ENCODE data around the gene LPIN3.

LPIN3 gene

GRCh38 chr20:41367956-41368355 lies 27.3 kb downstream of the LPIN3 start:
- FAIRE-seq, result no peak

- no peak for FAIRE-seq
Measured at GRCh38 chr20:41369673-41370072, 29.1 kb downstream of the LPIN3 start.

GRCh38 chr20:41370176-41370575 lies 29.6 kb downstream of the LPIN3 start:
- no peak for FAIRE-seq

GRCh38 chr20:41371371-41371770 lies 30.8 kb downstream of the LPIN3 start:
- no peak for FAIRE-seq

GRCh38 chr20:41373251-41373783 lies 32.7 kb downstream of the LPIN3 start:
- no peak for FAIRE-seq

- no peak for FAIRE-seq
Measured at GRCh38 chr20:41373931-41374920, 33.6 kb downstream of the LPIN3 start.

- no peak for FAIRE-seq
Measured at GRCh38 chr20:41375846-41376245, 35.2 kb downstream of the LPIN3 start.

GRCh38 chr20:41376349-41376748 lies 35.7 kb downstream of the LPIN3 start:
- FAIRE-seq, result no peak

- no peak for FAIRE-seq
Measured at GRCh38 chr20:41377275-41377674, 36.7 kb downstream of the LPIN3 start.

GRCh38 chr20:41379551-41379950 lies 38.9 kb downstream of the LPIN3 start:
- FAIRE-seq, result no peak

- FAIRE-seq, result no peak
Measured at GRCh38 chr20:41380551-41381193, 40.1 kb downstream of the LPIN3 start.

GRCh38 chr20:41382791-41383305 lies 42.2 kb downstream of the LPIN3 start:
- FAIRE-seq, result no peak

- FAIRE-seq, result peak; percentile 76
Measured at GRCh38 chr20:41386502-41387427, 46.1 kb downstream of the LPIN3 start.

- FAIRE-seq, result no peak
Measured at GRCh38 chr20:41387444-41387851, 46.8 kb downstream of the LPIN3 start.

- FAIRE-seq, result no peak
Measured at GRCh38 chr20:41390889-41391288, 50.3 kb downstream of the LPIN3 start.

GRCh38 chr20:41391587-41392001 lies 51.0 kb downstream of the LPIN3 start:
- no peak for FAIRE-seq

- FAIRE-seq, result no peak
Measured at GRCh38 chr20:41392295-41392694, 51.7 kb downstream of the LPIN3 start.

GRCh38 chr20:41392871-41393704 lies 52.5 kb downstream of the LPIN3 start:
- FAIRE-seq, result no peak

- no peak for FAIRE-seq
Measured at GRCh38 chr20:41393705-41394066, 53.1 kb downstream of the LPIN3 start.

- FAIRE-seq, result no peak
Measured at GRCh38 chr20:41394081-41394480, 53.5 kb downstream of the LPIN3 start.

- no peak for FAIRE-seq
Measured at GRCh38 chr20:41394931-41395666, 54.5 kb downstream of the LPIN3 start.

All from endometrium (tissue), 2 donors.